Suprapubic skin (tissue), 4 donors: ENCODE data around the gene CDH15. TPM values are rescaled to one million over a fixed set of nuclear protein-coding genes. Genes with fewer than 3 reads are reported as not detected.

Experiments used
- DNase-seq, 2 donors: peaks; one replicate each; pipeline ENCODE4 v3.0.0-alpha.2; 2019; ENCODE audit warnings: low spot score in 2 of 2
- H3K27ac ChIP-seq: fragments of 200-600 bp; sonication (generic); one replicate; pipeline ENCODE4 v1.5.1; 2019
- H3K27me3 ChIP-seq: fragments of 200-600 bp; sonication (generic); one replicate; pipeline ENCODE4 v1.5.1; 2019
- H3K36me3 ChIP-seq: fragments of 200-600 bp; sonication (generic); one replicate; pipeline ENCODE4 v1.5.1; 2019
- H3K4me1 ChIP-seq: fragments of 200-600 bp; sonication (generic); one replicate; pipeline ENCODE4 v1.5.1; 2019
- H3K4me3 ChIP-seq: fragments of 200-600 bp; sonication (generic); one replicate; pipeline ENCODE4 v1.5.1; 2019; ENCODE audit warnings: mild to moderate bottlenecking
- H3K9me3 ChIP-seq: fragments of 200-600 bp; sonication (generic); one replicate; pipeline ENCODE4 v1.5.1; 2019
- EP300 ChIP-seq: sonication (generic); formaldehyde crosslinking; IDR thresholded peaks from one replicate; pipeline ENCODE4 v1.6.1; 2017; ENCODE audit warnings: antibody characterized with exemption
- POLR2A ChIP-seq, 2 donors: fragments of 450-650 bp; IDR thresholded peaks; one replicate each; pipeline ENCODE4 v1.6.1; 2017; ENCODE audit warnings: antibody characterized with exemption in 2 of 2, mild to moderate bottlenecking in 2 of 2, moderate library complexity in 2 of 2
- POLR2AphosphoS5 ChIP-seq, 3 donors: sonication (generic); formaldehyde crosslinking; IDR thresholded peaks; one replicate each; pipeline ENCODE4 v1.6.1; 2017; ENCODE audit warnings: antibody characterized with exemption in 3 of 3
- WGBS: methylation state at CpG from one replicate; pipeline ENCODE4 v1.1.5; 2018; 5-methylcytosine and 5-hydroxymethylcytosine counted together
- total RNA-seq, 4 donors: library from RNA; depleted of rRNA; stranded (reverse); fragments of >200 nt; gene quantifications; one replicate each; pipeline ENCODE4 v1.1.0, GENCODE V29; 2016
- TF ChIP-seq, protein P1 (sequence below), 2 donors: fragments of 200-600 bp in 1 of 2; fragments of 450-650 bp in 1 of 2; sonication (generic) in 1 of 2; IDR thresholded peaks; one replicate each; pipeline ENCODE4 v1.5.1; 2016 to 2019; ENCODE audit warnings: antibody characterized with exemption in 2 of 2, mild to moderate bottlenecking in 1 of 2, moderate library complexity in 1 of 2

CDH15 gene
- total RNA-seq, 4 donors from 2014 or later: 0.16 to 0.48 TPM; not detected in 2

- no peaks in the 10 kb centered on the region for H3K9me3 ChIP-seq
- no peak overlapping the region for H3K4me3 ChIP-seq
- peaks cover 10% of the 10 kb centered on the region for H3K4me1 ChIP-seq
- TF ChIP-seq, protein P1, sequence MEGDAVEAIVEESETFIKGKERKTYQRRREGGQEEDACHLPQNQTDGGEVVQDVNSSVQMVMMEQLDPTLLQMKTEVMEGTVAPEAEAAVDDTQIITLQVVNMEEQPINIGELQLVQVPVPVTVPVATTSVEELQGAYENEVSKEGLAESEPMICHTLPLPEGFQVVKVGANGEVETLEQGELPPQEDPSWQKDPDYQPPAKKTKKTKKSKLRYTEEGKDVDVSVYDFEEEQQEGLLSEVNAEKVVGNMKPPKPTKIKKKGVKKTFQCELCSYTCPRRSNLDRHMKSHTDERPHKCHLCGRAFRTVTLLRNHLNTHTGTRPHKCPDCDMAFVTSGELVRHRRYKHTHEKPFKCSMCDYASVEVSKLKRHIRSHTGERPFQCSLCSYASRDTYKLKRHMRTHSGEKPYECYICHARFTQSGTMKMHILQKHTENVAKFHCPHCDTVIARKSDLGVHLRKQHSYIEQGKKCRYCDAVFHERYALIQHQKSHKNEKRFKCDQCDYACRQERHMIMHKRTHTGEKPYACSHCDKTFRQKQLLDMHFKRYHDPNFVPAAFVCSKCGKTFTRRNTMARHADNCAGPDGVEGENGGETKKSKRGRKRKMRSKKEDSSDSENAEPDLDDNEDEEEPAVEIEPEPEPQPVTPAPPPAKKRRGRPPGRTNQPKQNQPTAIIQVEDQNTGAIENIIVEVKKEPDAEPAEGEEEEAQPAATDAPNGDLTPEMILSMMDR (IDR thresholded peaks at IDR 0.05): no peak
- TF ChIP-seq POLR2A (IDR thresholded peaks at IDR 0.05) (no peak), EP300 (no peak), POLR2AphosphoS5 (IDR thresholded peaks at IDR 0.05) (no peak)
- H3K27ac ChIP-seq: no peak overlapping the region
- H3K27me3 ChIP-seq: no peaks in the 10 kb centered on the region
- WGBS: 99% methylated on average over 9 of the region's 25 CpGs
- H3K36me3 ChIP-seq: peaks cover 65% of the 10 kb centered on the region
- no peak for DNase-seq
Measured at GRCh38 chr16:89145406-89146161, 26.0 kb upstream of the CDH15 start.

- H3K27me3 ChIP-seq: no peaks in the 10 kb centered on the region
- no peak for DNase-seq
Measured at GRCh38 chr16:89146211-89147005, 25.1 kb upstream of the CDH15 start.

DNA sequence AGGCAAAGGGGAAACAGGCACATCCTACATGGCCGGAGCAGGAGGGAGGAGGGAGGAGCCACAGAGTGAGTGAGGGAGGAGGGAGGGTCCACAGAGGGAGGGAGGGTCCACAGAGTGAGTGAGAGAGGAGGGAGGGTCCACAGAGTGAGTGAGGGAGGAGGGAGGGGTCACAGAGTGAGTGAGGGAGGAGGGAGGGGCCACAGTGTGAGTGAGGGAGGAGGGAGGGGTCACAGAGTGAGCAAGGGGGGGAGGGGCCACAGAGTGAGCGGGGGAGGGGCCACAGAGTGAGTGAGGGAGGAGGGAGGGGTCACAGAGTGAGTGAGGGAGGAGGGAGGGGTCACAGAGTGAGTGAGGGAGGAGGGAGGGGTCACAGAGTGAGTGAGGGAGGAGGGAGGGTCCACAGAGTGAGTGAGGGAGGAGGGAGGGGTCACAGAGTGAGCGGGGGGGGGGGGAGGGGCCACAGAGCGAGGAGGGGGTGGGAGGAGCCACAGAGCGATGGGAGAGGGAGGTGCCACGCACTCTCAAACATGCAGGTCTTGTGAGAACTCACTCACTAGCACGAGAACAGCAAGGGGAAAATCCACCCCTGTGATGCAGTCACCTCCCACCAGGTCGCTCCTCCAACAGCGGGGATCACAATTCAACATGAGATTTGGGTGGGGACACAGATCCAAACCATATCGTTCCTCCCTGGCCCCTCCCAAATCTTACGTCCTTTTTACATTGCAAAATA lies 24.3 kb upstream of the CDH15 start:
- Histone ChIP-seq H3K4me3 (no peak overlapping the region), H3K4me1 (peaks cover 10% of the 10 kb centered on the region), H3K27ac (no peak overlapping the region), H3K36me3 (peaks cover 65% of the 10 kb centered on the region), H3K9me3 (no peaks in the 10 kb centered on the region), H3K27me3 (no peaks in the 10 kb centered on the region)
- no peak for TF ChIP-seq POLR2A (IDR thresholded peaks at IDR 0.05)
- TF ChIP-seq, protein P1 (IDR thresholded peaks at IDR 0.05): no peak
- no peak for TF ChIP-seq EP300
- no peak for TF ChIP-seq POLR2AphosphoS5 (IDR thresholded peaks at IDR 0.05)
- 86% methylated on average over 10 of the region's 11 CpGs for WGBS
- DNase-seq: no peak

More at GRCh38 chr16:89146211-89147005, 25.1 kb upstream of the CDH15 start:
- Histone ChIP-seq H3K27ac (no peak overlapping the region), H3K9me3 (no peaks in the 10 kb centered on the region), H3K36me3 (peaks cover 65% of the 10 kb centered on the region), H3K4me3 (no peak overlapping the region), H3K4me1 (peaks cover 10% of the 10 kb centered on the region)
- 94% methylated on average over 21 of the region's 21 CpGs for WGBS
- TF ChIP-seq EP300 (no peak), POLR2A (IDR thresholded peaks at IDR 0.05) (no peak), POLR2AphosphoS5 (IDR thresholded peaks at IDR 0.05) (no peak)
- TF ChIP-seq, protein P1 (IDR thresholded peaks at IDR 0.05): no peak

GRCh38 chr16:89149386-89149785 lies 22.2 kb upstream of the CDH15 start:
- no peaks in the 10 kb centered on the region for H3K9me3 ChIP-seq
- H3K36me3 ChIP-seq: peaks cover 48% of the 10 kb centered on the region
- H3K27ac ChIP-seq: no peak overlapping the region
- no peak for DNase-seq
- H3K27me3 ChIP-seq: no peaks in the 10 kb centered on the region
- TF ChIP-seq POLR2AphosphoS5 (IDR thresholded peaks at IDR 0.05) (no peak), POLR2A (IDR thresholded peaks at IDR 0.05) (no peak), EP300 (no peak)
- TF ChIP-seq, protein P1 (IDR thresholded peaks at IDR 0.05): no peak
- H3K4me3 ChIP-seq: no peak overlapping the region
- H3K4me1 ChIP-seq: peaks cover 23% of the 10 kb centered on the region
- WGBS: 89% methylated on average over 9 of the region's 9 CpGs
